HG03060 (cell line): ENCODE results near the gene GPRASP2.
A peak's percentile ranks its signal among the peaks of the same experiment; 100 is the strongest.
"Not testable (repeated sequence)": the region's sequence is repeated elsewhere in the genome, so short reads cannot be mapped to it uniquely, and the experiment has no call there.

Experiments used
- ATAC-seq: cut with Tn5 transposase; IDR thresholded peaks from one replicate; pipeline ENCODE4 v1.9.1; 2021; ENCODE audit warnings: low read depth, moderate number of reproducible peaks; ENCODE audit not compliant: unreplicated experiment

GPRASP2 gene

DNA sequence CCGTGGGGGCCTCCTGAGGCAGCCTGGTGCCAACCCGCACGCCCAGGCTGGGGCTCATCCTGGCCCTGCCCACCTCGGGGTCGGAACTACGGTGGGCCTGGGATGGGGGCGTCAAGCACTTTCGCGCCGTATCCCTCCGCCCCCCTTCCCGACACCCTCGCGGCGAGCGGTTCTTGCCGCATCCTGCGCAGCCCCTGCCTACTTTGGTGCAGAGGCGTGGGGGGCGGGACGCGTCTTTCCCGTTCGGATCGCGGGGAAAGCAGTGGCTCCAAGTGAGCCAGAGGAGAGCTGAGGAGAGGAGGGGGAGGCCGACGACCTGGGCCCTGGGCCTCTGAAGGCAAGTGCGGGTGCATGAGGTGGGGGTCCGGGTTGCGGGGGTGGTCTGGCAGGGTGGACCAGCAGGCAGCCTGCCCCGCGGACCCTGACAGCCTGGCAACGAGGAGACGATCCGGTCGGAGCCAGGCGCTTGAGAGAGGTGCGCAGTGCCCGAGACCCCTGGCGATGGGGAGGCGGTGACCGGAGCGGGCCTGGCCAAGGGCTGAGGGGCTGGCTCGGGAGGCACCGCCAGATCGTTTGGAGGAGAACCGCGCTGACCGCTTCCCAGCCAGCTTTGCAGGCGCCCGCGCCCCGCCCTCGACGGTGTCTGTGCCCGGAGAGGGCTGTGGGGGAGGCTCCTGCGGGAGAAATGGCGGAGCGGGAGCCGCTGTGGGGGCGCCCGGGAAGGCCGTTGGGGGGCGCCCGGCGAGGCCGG lies at the start of gene GPRASP2:
Gene GPRASP2 (plus strand): TSS at position 233 of the 751 bp plus-strand sequence. CDS start 2,422 bp downstream, outside the sequence.
- ATAC-seq = no peak

DNA sequence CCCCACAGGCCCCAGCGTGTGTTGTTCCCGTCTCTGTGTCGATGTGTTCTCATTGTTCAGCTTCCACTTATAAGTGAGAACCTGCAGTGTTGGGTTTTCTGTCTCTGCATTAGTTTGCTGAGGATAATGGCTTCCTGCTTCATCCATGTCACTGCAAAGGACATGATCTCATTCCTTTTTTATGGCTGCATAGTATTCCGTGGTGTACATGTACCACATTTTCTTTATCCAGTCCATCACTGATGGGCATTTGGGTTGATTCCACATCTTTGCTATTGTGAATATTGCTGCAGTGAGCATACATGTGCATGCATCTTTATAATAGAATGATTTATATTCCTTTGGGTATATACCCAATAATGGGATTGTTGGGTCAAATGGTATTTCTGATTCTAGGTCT lies 48.4 kb upstream of the GPRASP2 start:
- ATAC-seq = not testable (repeated sequence)

DNA sequence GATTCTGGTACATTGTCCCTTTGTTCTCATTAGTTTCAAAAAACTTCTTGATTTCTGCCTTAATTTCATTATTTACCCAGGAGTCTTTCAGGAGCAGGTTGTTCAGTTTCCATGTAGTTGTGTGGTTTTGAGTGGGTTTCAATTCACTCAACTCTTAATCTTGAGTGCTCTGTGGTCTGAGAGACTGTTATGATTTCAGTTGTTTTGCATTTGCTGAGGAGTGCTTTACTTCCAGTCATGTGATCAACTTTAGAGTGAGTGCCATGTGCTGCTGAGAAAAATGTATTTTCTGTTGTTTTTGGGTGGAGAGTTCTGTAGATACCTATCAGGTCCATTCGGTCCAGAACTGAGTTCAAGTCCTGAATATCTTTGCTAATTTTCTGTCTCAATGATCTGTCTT lies 45.2 kb upstream of the GPRASP2 start:
- ATAC-seq = not testable (repeated sequence)

DNA sequence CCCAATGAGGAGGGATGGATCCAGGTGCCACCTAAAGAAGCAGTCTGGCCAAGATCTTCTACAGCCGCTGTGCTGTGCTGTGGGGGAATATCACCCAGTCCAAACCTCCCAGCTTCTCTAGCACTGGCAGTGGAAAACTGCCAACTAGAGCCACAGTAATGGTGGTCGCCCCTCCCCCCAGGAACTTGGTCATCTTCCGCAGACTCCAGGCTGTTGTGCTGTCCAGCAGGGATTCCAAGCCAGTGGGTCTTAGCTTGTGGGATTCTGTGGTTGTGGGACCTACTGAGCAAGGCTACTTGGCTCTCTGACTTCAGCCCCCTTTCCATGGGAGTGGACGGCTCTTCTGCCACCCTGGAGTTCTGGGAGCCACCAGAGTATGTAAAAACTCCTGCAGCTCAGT lies 42.7 kb upstream of the GPRASP2 start:
- ATAC-seq = no peak

DNA sequence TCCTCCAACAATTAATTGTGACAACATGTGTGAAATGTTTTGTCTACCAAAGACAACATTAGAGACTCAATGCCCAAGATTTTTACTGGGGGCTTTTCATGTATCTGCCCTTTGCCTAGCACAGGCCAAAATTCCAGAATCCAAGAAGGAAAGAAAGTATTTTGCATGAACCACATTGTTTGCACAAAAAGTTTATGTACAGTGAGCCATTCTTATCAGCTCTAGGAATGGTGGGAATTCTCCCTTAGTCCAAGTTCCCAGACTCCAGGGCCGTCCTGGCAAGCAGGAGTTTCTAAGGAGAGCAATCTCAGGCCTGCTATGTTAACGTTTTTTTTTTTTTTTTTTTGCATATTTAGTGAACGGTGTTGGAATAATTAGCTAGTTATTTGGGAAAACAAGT lies 39.4 kb upstream of the GPRASP2 start:
- ATAC-seq = no peak

DNA sequence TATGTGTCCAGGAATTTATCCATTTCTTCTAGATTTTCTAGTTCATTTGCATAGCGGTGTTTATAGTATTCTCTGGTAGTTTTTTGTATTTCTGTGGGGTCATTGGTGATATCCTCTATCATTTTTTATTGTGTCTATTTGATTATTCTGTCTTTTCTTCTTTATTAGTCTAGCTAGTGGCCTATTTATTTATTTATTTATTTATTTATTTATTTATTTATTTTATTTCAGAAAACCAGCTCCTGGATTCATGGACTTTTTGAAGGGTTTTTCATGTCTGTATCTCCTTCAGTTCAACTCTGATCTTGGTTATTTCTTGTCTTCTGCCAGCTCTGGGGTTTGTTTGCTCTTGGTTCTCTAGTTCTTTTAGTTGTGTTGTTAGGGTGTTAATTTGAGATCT lies 34.8 kb upstream of the GPRASP2 start:
- ATAC-seq = not testable (repeated sequence)

DNA sequence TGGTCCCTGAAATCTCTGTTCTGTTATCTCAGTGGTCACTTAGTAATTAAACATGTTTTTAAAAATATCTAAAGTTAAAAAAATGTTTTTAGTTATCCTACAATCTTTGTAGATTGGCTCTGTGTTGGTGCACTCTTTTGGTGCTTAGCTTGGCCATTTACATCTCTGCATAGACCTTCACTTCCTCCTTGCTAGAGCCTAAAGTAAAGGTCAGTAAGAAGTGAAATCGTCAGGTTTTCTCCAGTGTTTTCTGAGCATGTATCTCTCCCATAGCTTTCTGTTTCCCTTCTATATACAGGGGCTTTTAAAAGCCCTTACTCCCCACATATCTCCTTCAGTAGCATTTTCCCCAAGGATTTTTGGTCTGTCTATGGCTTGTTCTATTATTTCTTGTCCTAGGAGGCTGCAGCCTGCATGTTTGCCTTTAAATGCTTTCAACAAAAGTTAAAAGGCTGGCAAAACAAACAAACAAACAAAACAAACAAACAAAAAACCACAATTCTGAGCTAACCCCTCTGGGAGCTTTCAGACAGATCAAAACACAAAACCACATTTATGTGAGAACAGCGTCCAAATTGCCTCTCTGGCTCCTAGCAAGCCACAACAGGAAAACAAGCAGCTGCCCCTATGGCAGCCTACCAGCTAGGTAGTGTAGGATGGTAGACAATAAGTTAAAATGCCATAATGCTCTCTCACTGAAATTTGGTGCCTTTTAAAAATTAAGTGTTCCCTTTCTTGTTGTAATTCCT lies 27.3 kb upstream of the GPRASP2 start:
- ATAC-seq = no peak

DNA sequence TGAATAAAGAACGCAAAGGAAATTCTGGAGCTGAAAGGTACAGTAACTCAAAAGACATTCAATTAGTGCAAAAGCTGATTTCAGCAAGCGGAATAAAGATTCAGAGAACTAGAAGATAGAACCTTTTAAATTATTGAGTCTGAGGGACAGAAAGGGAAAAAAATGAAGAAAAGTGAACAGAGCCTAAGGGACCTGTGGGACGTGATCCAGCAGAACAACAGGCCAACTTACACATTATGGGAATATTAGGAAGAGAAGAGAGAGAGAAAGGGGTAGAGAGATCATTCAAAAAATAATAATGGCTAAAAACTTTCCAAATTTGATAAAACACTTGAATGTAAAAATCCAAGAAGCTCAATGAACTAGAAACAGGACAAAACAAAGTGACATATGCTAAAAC lies 17.5 kb upstream of the GPRASP2 start:
- ATAC-seq = no peak

DNA sequence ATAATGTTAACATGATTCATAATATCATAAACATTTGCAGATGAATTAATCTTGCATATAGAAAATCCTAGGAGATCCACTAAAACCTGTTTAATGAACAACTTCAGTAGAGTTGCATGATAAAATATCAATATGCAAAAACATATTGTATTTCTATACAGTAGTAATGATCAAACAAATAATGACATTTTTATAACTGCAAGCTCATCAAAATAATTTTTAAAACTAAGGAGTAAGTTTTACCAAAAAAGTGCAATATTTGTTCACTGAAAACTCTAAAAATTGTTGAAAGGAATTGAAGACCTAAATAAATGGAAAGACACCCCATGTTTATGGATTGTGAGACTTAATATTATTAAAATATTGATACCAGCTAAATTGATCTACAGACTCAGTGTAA lies 15.9 kb upstream of the GPRASP2 start:
- ATAC-seq = no peak

DNA sequence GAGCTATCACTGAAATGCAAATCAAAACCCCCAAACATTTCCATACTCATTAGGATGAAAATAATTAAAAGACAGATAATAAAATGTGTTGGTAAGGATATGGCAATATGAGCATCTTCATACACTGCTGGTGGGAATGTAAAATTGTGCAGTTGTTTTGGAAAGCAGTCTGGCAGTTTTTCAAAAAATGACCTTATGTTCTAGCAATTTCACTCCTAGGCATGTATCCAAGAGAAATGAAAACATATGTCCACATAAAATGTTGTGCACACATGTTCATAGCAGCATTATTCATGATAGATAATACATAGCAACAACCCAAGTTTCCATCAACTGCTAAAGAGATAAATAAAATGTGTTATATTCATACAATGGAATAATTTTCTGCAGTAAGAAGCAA lies 14.8 kb upstream of the GPRASP2 start:
- no peak for ATAC-seq

DNA sequence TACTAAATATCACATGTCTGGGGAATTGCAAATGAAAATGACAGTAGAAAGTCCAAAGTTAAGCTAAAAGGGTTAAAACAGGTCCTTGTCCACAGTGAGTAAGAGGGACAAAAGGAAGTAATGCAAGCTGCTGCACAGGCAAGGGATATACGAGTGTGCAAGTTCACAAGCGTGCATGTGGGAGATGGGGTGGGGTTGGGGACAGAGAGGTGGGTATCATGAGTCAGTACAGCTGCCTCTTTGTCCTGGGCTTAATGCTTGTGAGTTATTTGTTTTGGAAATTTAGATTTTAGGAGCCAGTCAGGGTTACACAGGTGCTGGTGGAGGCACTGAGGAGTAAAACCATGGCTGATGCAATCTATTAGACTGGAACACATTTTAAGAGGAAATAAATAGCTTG lies 3.3 kb upstream of the GPRASP2 start:
- no peak for ATAC-seq

DNA sequence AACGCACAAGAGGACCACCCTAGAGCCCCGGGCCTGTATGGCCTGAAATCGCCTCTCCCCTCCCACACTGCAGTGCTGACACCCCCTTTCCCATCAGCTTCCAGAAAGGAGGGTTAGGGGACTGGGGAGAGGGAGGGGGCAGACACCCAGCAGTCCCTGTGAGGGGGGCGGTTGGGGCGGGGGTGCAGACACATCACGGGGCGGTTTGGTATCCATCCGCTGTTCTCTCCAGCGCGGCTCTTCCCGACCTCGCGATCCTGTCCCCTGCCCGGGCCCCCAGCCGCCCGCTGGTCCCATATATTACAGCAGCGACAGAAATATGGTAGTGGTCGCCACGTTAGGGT lies 404 bp upstream of the GPRASP2 start:
- no peak for ATAC-seq

DNA sequence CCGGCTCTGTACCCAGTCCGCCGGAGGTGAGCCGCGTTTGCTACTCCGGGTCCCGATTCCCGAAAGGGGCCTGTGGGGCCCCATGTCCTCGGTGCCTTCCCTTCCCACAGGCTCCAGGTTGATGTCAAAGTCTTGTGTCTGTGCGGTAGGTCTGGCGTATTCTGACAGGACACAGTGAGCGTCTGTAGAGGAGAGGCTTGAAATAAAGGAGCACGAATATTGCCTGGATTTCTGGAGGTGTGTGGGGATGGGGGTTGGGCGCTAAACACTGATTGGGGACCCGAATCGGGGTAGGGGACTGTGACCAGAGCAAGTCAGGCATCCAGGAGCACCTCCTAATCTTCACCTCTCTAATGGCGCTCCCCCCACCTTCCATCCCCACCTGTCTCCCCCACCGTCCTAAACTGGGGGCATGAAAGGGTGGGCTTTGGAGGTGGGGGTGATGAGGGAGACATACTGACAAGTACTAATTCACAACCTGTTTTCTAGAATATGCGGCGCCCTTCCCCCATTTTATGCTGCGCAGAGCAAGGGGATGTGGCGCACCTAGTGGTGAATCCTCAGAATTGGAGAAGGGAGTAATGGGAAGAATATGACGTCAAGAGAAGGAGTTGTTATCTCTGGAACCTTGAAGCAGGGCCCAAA lies 855 bp downstream of the GPRASP2 start:
- ATAC-seq = no peak

DNA sequence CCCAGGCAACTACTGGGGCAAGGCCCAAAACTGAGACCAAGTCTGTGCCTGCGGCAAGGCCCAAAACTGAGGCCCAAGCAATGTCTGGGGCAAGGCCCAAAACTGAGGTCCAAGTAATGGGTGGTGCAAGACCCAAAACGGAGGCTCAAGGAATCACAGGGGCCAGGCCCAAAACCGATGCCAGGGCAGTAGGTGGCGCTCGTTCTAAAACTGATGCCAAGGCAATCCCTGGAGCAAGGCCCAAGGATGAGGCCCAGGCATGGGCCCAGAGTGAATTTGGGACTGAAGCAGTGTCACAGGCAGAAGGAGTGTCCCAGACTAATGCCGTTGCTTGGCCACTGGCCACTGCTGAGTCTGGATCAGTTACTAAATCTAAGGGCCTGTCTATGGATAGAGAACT lies 2.7 kb downstream of the GPRASP2 start:
- ATAC-seq = no peak

DNA sequence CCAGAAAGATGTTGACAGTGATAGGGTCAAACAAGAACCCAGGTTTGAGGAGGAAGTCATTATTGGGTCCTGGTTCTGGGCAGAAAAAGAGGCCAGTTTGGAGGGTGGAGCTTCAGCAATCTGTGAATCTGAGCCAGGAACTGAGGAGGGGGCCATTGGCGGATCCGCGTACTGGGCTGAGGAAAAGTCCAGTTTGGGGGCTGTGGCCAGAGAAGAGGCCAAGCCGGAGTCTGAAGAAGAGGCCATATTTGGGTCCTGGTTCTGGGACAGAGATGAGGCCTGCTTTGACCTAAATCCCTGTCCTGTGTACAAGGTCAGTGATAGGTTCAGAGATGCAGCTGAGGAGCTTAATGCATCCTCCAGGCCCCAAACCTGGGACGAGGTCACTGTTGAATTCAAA lies 3.7 kb downstream of the GPRASP2 start:
- ATAC-seq = no peak

DNA sequence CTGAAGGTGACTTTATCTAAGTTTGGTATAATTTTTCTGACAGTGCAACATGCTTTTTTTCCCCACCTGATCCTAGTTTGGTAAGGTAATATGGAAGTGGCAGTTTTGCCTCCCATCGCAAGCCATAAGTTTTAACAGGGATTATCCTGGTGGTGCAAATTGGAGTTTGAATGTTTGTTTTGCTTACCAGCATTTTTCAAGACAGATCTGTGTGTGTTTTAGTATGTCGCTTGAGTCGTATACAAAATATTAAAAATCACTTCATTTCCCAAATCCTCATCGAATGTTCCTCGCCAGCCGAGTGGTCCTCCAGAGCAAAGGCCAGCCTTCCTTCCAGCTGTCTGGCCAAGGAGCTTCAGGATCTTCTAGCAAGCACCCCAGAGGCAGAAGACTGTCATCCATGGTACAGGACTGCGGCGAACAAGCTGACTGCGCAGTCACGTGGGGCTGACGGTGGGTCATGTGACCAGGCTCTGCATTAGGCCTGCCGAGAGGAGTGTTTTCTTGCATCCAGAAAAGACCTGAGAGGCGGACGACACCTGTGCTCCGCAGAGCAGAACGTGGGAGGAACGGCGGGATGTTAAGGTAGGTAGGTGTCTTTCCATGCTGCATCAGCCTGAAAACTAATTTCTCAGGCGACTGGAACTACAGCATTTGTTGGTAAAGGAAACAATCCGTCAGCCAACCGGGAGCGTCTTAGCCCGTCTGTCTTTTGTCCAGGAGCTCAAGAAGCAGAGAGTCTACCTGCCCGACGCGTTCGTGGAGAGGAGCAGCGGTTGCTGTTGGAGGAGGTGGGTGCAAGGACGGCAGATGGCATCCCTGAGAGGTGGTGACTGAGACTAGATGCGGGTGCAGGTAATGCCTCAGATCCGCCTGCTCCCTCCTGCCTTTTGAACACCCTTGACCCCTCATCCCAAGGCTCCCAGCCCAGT lies 8.3 kb downstream of the GPRASP2 start, which contains the start of gene GPRASP3:
Gene GPRASP3 (plus strand): TSS at position 507 of the 932 bp plus-strand sequence. CDS start 28,253 bp downstream, outside the sequence.
- peak; percentile 94 for ATAC-seq

DNA sequence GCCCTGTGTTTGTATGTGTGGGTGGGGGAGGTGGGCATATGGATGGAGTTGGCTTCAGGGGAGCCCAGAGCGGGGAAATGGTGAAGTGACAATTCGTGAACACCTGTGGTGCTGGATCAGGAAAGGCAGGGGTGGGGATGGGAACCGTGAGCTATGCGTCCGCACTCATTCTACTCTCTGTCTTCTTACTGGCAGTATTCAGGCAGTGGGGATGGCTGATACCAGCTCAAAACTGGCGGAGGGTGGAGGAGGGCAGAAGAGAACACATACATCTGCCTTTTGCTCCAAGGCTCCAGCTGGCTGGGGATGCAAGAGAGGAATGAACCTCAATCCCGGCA lies 8.9 kb downstream of the GPRASP2 start:
- ATAC-seq = not testable (repeated sequence)

DNA sequence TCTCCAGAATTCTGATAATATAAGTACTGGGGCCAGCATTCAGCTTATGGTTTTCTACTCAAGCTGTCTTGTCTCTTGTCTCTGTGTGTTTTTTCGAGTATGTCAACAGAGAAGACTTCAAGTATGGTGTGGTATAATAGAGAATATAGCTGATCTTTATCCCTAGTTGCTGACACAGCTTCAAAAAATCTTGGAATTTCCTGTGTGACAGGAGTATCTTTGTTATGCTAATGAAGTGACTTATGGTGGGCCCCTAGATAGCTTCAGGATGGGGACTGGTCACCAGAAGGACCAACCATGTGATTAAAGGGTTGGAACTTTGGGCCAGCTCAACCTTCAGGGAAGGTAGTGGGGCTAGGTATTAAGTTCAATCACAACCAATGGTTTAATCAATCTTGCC lies 11.2 kb downstream of the GPRASP2 start:
- ATAC-seq = no peak

DNA sequence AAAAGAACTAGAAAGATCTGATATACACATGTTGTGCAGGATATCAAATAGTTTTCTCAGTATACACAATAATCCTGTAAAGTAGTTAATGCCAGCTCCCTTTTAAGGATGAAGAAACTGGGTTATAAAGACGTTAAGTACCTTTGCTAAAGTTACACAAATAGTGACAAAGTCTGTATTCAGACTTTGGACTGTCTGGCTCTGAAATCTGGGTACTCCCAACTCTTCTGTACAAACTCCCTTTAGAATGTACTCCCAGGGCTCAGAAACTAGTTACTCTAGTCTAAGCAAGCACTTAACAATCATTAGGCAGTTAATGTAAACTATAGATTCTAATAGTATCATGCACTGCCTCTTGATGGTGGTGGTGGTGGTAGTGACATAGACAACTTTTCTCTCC lies 15.5 kb downstream of the GPRASP2 start:
- no peak for ATAC-seq

DNA sequence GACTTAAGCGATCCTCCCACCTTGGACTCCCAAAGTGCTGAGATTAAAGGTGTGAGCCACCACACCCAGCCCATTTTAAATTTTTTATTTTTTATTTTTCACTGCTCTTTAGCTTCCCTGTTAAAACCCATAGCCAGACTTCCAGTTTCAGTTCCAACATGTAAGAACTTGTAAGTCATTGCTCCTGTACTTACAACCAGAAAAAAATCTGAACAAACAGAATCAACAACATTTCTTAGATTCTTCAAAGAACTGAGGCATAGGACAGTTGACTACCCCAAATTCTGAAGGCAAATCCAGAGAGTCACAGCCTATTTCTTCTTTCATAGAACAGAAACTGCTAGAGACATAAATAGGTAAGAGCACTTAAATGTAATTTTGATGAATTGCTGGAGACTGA lies 16.4 kb downstream of the GPRASP2 start:
- ATAC-seq = no peak

DNA sequence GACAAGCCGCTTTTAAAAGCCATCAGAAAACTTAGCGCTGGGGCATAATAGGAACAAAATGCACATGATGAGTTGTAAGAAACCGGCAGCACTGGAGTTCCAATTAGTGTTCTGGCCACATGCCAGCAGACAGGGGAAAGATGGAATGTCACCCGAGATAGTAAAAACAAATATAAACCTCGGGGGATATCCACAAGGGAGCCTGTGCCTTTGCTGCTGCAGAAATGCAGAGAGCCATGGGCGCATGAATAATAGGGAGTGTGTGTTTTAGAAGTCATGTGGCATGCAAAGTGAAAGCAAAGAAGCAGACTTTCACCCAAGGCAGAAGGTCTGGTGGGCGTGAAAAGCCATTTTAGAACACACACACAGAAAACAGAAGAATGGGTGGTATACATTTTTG lies 27.4 kb downstream of the GPRASP2 start:
- ATAC-seq = no peak
